Measurements from ENCODE around the gene PLA2G4E.

Gene PLA2G4E

DNA sequence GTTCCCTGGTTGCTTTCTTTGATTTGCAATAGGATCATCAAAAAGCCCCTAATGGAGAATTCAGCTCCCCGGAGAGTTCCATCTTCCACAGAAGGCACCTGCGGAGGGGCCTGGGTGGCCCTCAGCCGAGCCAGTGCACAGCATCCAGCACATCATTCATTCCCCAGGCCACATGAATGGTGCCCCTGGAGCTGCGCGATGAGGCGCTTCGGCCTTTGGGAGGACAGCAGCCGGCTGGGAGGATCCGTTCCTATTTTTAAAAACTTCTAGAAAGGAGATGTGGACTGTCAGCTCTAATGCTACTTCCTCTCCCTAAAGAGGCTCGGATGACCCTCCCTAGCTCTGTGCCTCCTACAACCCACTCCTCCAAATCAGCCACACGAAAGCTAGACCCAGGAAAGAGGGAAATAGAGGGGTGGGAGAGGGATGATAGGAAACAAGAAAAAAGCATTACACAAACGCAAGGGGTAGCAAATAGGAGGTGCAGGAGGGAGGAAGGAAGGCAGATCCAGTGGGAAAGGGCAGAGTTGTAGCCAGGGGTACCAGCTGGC is 68.8 kb downstream of the PLA2G4E start:
- DNase-seq, result no peak

DNA sequence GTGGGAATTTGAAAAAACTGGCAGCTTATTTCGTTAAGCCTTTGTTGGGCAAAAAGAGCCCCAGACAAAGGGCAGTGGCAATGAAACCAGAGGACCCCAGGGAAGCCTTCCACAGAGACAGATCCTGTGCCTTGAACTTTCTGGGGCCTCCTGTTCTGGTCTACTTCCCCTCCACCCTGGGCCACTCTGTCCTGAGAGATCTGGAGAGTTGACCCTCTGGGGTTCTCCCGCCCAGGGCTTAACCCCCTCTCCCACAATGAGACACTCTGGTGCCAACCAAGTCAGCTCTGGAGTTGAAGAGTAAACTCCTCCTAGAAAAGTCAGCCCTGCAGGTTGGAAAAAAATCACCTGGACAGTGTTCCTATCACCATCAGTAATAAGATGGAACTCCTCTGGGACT is 69.3 kb downstream of the PLA2G4E start:
- DNase-seq, result no peak

DNA sequence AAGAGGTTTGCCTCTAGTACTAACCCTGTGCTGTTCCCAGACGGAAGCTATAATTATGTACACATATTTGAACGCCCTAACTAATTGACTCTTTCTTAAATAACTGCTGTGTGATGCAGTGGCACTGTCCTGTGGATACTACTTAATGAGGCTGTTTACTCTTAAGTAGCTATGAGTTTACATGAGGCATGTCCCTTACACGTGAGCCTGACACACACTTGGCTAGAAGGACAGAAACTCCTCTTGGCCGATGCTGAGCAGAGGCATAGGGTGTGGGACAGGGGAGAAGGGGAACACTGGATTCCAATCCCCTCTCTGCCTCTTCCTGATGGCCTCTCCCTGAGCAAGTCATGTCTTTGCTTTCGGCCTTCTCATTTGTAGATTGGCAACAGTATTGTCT is 70.4 kb downstream of the PLA2G4E start:
- DNase-seq, result no peak

DNA sequence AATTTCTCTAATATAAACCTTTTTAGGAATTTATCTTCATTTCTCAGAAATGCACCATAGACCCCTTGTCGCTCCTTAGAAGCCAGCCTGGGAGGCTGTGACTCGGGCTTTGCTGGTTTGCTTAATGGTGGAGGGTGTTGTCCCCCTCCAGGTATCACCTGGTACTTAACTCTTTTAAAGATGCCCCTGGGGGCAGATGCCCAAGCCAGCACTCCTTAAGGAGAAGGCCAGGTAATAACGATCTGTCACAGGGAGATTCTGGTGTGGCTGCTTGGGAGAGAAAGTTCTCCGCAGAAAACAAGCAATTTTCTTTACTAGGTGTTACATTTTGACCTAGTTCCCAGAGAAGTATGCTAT is 70.7 kb downstream of the PLA2G4E start:
- no peak for DNase-seq

DNA sequence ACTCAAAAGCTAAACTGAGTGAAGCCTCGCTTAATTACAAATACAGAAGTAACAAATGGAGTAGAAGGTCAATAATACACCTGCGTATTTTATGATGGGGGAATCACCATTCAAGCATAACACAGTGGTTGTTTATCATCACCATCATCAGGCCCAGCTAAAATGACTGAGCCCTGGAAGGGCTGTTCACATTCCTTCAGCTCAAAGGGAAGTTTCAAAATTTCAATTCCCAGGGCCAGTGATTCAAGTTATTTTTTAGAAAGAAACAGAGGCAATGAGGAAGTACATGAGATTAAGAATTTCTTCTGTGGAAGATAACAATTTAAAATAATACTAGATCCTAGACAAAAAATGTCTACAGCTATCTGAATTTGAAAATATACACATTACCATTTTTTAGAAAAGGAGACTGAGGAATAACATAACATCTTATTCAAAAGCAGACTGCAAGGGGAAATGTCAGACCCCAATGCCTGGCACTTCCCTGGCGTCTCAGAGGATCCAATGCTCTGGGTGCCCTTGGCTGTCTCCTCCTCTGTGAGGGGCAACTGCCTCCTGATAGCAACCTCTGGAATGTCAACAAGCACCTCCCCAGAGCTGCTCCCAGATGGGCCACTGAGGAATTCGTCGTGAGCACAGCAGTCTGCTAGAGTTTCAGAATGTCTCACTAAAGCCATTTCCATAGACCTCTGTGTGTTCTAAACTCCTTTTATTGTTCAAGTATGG is 71.3 kb downstream of the PLA2G4E start:
- DNase-seq, result no peak

DNA sequence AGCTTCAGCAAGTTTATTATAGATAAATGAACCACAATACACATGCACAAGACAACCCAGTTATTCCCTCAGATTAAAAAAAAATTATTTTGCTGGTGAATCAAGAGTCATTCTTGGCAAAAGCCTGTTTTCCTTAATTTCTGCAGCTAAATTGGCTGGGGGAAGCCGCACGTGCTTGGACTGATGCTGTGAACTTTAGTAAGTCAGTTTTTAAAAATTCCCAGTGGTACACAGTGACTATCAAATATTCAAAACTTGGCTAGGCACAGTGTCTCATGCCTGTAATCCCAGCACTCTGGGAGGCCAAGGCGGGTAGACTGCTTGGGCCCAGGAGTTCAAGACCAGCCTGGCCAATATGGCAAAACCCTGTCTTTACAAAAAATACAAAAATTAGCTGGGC is 72.4 kb downstream of the PLA2G4E start:
- no peak for DNase-seq

DNA sequence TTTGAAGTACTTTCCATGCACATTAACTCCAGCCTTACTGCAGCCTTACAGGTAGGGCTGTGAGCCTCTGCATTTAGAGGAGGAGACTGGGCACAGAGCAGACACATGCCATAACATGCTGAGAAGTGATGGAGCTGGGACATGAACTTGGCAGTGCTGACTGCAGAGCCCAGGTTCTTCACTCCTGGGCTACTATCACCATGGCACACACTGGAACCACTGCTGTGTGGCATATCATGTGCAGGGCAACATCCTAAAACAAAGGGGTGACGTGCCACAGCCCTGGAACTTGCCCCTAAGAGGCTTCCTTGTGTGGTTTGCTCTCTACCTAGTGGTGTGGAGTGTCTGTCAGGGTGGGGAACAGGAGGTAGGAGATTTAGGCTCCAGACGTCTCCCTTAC is 73.9 kb downstream of the PLA2G4E start:
- DNase-seq, result no peak

DNA sequence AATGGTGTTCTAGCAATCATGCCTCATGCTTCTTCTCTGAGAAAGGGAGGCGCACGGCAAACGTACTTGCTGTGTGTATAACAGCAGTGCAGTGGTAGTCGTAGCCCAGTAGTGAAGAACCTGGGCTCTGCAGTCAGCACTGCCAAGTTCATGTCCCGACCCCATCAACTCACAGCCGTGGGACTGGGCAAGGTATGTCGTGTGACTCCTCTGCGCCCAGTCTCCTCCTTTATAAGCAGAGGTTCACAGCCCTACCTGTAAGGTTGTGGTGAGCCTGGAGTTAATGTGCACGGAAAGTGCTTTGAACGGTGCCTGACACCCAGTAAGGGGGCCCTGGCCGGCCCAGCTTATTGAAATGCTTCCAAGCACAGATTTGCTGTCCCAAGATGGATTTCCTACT is 75.1 kb downstream of the PLA2G4E start:
- no peak for DNase-seq

DNA sequence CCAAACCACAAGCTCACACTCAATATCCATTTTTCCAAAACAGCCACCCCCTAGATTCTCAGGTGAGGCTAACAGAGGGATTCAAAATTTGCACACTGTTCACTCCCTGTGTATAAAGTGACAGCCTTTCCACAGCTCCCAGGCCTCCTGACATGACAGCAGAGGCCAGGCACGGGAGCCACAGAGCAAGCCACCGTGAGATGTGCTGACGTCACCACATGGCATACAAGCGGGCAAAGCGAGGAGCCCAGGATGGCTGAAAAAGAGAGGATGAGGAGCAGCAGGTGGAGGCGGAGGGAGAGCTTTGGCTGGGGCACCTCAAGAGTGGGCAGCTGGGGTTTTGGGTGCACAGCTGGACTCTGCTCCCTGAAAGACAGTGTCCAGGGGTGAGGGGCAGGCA is 75.6 kb downstream of the PLA2G4E start:
- DNase-seq, result no peak

DNA sequence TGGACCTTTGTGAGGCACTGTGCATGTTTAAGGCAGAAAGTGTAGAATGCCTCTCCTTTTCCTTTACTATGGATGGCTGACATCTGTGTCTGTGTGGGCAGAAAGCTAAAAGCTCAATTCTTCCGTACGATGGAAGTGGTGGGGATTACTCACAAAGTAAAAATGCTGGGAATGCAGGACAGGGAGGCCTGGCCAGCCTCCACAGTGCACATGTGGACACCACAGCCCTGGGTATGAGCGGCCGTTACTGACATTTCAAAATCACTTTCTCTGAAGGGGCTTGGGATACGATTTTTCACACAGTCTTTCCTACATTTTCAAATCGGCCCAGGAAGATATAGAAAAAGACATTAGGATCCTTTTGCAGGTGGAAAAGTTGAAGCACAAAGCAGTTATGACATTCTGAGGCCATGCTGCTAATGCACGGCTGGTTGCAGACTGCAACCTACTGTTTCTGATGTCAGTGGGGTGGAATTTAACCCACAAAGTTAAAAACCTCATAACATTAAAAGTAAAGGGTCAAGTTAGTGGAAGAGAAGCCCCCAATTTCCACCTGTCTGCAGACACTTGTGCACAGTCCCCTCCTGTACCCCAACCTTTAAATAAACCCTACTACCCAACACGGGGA is 76.4 kb downstream of the PLA2G4E start:
- DNase-seq, result no peak

DNA sequence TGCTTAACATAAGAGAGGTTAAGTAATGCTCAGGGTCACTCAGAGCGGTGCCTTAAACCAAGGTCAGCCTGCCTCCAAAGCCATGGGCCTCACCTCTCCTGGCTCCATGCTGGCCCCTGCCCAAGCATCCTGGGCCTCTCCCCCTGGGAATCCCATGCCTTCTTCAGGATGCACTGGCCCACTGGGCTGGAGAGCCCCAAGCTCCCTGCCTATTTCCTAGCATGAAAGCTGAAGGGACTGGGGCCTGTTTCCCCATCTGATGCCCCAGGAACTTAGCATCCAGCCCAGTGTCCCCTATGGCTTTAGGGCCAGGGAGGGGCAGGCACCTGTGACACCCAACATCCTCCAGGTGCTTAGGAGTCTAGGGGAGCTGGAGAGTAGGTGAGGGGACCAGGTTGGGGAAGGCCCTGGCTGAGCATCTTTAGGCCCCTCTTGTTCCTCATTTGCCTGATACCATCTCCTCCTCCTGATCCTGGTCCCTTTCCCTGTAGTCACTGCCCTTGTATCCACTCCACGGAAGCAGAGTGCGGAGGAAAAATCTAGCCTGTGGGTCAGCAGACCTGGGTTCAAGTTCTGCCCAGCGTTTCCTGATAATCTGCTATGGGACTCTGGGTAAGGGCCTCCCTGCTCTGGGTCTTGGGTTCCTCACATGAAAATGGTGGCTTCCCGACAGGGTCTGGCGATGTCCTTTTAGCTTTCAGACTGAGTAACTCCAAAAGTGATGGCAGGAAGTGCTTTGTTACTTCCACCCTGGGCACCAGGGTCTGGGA is 77.1 kb downstream of the PLA2G4E start:
- DNase-seq, result no peak

DNA sequence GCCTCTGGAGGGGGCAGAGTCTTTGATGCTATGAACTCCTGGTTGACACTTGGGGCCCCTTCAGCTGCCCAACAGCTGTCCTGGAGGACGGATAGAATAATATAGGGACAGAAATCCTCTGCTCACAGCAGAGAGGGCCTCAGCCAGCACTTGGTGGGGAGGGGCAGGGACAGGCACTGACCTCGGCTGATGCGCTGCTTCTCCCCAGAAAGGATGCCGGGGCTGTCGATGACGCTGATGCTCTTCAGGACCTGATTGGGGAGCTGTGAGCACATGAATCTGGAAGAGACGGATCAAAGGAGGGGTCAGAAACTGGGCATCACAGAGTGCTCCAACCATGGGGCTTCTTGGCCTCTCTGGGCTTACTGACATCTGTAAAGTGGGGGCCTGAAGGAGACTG is 78.0 kb downstream of the PLA2G4E start:
- DNase-seq, result no peak

DNA sequence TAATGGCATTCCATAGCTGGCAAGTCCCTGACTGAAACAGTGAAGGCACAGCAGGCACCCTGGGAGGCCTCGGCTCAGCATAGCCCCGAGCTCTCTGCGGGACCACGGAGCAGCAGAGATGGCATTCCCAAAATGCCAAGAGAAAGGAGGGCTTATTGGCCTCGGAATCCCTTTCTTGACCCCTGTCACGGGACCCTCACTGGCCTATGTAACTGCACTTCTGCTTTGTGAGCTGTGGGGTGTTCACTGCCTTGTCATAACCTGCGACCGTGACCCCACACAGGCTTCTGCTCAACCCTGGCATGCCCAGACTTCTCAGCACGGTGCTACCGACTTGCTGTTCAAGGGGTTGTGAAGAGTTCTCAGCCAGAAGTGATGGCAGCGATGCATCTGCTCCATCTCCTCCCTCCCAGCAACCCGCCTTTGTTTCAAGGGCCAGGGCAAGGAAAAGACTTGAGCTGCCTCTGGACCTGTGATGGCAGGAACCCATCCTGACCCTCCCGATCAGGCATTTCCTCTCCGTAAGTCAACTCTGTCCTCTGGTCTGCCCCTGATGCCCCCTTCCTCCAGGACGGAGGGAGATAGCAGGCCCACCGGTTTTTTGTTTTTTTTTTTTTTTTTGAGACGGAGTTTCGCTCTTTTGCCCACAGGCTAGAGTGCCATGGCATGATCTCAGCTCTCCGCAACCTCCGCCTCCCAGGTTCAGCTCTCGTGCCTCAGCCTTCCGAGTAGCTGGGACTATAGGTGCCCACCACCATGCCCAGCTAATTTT is 79.0 kb downstream of the PLA2G4E start:
- DNase-seq, result no peak

DNA sequence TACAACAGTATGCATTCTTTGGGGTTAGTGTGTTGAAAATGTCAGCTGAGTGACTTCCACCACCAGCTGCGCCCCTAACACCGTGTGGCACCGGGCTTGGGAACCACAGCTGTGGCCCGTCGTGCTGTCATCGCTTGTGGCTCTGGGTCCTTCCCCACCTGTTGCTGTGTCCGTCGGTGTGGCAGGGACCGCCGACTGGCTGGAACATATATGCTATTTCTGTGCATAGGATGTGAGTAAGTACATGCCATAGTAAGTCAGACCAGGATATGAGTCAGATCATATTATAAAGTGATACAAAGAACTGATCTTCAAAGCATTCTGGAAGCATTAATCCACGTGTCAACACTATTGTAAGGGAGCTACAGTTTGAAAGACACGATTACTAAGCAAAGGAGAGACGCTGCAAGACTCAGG is 80.4 kb downstream of the PLA2G4E start:
- no peak for DNase-seq

DNA sequence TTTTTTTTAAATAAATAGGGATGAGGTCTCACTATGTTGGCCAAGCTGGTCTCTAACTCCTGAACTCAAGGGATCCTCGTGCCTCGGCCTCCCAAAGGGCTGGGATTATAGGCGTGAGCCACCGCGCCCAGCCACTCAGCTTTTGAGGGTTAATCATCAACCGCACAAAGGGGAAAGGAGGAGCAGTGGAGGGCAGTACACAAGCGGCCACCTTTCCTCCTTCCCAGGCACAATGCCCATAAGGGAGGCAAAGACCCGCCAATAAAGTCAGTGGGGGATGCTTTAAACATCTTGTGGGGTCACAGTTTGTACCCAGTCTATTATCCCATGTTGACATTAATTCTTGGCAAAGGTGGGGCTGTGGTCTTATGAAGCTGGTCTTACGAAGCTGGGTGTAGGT is 80.9 kb downstream of the PLA2G4E start:
- DNase-seq, result no peak

DNA sequence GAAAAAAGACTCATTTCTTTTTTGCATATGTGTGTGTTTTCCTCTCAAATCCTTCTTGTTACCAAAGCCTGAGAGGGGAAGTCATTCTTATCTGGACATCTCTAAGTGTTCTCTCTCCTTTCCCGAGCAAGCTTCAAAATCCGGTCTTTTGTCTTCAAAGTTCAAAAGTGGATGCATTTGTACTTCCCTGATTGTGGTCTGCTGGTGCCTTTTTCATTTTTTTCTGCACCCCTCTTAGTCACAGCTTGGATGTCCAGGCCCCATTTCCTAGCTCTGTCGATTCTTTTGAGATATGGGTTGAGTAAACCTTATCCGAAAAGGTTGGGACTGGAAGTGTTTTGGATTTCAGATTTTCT is 83.3 kb downstream of the PLA2G4E start:
- no peak for DNase-seq

DNA sequence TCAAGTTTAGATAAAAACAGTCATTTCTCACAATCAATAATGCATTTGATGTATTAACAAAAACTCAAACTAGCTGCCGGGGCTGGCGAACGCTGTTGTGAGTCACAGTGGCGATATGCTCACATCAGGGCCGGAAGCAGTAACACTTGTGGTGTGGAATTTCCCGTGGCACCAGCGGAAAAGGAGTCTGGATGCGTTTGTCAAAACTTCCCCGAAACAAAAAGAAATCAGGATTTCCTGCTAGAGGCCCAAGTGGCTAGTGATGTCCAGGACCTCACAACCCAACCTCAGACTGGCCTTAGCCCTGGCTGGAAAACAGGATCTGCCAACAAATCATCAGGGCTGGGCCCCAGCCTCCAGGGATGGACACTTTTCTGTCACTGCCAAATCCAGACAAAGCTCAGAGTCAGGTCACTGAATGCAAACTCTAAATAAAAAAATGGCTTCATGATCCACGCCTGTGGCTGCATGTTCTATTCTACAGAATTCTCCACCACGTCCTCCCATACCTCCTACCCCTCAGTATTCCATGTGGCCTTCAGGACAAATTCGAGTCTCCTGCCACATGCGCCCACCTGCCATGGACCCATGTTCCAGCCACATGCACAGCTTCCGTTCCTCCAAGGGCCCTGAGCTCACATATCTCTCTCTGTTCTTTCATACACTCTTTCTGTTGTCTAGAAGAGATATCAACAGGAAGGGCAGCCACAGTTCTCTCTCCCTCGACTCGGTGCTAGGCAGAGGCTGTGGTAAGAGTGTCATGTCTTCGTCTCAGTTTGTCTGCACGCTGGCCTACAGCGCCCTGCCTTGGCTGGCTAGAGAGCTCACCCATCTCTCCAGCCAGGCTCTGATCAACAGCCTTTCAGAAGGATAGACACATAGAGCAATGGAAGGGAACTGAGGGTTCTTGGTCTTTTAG is 83.9 kb downstream of the PLA2G4E start:
- no peak for DNase-seq

DNA sequence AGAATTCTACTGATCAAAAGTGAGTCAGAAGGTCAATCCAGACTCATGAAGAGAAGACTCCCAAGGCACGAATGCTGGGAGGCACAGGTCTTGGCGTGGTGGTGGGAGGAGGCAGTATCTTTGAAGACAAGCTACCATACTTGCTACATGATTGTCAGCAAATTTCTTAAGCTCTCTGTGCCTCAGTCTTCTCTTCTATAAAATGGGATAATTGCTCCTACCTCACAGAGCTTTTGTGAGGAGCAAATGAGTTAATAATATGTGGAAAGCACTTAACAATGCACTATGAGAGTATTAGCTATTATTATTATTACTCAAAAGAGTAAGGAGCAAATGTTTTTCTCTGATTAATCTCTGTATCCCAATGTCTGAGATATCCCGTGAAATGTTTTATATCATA is 84.7 kb downstream of the PLA2G4E start:
- no peak for DNase-seq

DNA sequence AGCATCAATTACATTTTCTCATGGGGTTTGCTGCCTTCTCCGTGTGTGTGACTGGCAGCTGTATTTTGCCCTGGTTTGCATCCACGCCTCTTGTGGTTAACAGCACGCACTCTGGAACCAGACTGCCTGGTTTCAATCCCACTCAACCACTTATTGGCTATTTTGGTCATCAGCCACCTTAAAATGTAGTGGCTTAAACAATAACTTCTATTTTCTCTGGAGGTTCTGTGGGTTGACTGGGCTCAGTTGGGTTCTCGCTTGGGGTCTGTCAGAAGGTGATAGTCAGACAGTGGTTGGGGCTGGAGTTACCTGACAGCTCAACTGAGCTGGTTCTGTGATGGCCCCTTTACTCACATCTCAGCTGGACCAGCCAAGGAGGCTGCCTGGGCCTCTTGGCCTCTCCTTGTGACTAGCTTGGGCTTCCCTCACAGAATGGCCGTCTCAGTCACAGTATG is 85.2 kb downstream of the PLA2G4E start:
- no peak for DNase-seq

DNA sequence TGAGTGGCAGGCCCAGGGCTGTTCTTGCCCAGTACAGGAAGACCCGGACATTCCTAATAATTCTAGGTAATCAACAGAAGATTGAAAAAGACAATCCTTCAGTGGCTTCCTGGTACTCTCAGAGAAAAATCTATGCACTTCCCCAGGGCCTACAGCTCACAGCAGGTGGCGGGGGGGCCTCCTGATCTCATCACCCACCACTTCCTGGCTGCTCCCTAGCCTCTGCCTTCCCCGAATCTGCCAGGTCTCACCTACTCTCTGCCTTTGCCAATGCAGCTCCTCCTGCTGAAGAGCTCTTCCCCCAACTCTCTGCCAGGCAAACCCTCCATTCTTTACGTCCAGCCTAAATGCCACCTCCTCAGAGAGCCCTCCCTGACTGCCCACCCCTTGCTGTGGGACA is 86.0 kb downstream of the PLA2G4E start:
- no peak for DNase-seq

DNA sequence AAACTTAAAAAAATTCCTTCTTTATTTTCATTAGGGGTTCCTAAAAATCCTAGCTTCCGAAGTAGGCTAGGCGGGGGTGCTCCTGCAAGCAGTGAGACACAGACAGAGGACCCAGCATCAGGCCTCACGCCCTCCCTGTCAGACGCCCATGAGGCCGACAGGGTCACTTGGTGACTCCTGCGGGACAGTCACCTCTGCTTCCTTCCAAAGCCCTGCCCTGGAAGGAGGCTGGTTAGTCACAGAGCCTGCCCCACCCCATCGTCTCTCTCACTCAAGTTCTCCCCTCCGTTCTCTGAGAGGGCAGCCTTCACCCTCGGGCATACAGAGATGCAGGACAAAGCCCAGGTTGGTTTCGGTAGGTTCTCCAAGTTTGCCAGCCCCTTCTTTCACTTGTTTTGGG is 87.1 kb downstream of the PLA2G4E start:
- no peak for DNase-seq

DNA sequence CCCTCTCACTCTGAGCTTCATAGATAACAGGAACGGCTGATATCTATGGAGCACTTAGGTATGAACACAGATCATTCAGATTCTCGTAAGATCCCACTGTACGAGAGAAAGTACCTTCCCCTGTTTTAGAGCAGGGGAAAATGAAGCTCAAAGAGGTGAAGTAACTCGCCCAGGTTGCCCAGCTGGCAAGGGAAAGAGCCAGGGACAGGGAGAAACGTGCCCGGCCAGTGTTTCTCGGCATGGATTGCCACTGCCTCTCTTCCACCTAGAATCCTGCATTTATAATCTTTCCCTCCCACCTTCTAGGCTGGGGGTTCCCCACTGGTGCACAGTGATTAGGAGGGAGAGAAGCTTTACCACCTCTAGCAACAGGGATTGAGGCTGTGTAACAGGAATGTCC is 87.5 kb downstream of the PLA2G4E start:
- DNase-seq, result no peak
